ENCODE measurements around the gene C19orf85. TPM values are rescaled to one million over a fixed set of nuclear protein-coding genes. Genes with fewer than 3 reads are reported as not detected.

C19orf85 gene
- total RNA-seq, 1 experiment from 2014 or later, result not detected

- ChIA-PET CTCF (no interaction called here), POLR2A (no interaction called here)
- no peaks in the 10 kb centered on the region for H3K27me3 ChIP-seq (replicated peaks; ENCODE audit: control insufficient read depth, insufficient read depth, low read length)
- H3K9me3 Mint-ChIP-seq (ENCODE audit: unreplicated experiment), result no peaks in the 10 kb centered on the region
- no peaks in the 10 kb centered on the region for H3K36me3 Mint-ChIP-seq (ENCODE audit: insufficient read depth, unreplicated experiment)
- no peaks in the 10 kb centered on the region for H3K9me3 ChIP-seq
- no peak overlapping the region for H3K4me3 Mint-ChIP-seq (ENCODE audit: unreplicated experiment)
- H3K36me3 ChIP-seq (ENCODE audit: control insufficient read depth, insufficient read depth, low read length), result no peaks in the 10 kb centered on the region
- intact Hi-C loops (cut with micrococcal nuclease; ENCODE audit: unreplicated experiment), result no loop called here
- BruUV-seq (replicated peaks), result no TSS peak
- no peak overlapping the region for H3K4me3 ChIP-seq (ENCODE audit: low read depth, low read length)
- H3K4me1 Mint-ChIP-seq (ENCODE audit: low read depth, unreplicated experiment), result no peaks in the 10 kb centered on the region
- no peak for TF ChIP-seq CTCF (IDR thresholded peaks at IDR 0.05; ENCODE audit: insufficient read depth in 1 of 2, low read depth in 1 of 2, low read length in 1 of 2, severe bottlenecking in 1 of 2, unreplicated experiment in 1 of 2)
- no peaks in the 10 kb centered on the region for H3K4me1 ChIP-seq
- no peak overlapping the region for H3K27ac Mint-ChIP-seq (ENCODE audit: unreplicated experiment)
- no peak for DNase-seq
- peaks cover 4% of the 10 kb centered on the region for H3K27me3 Mint-ChIP-seq (ENCODE audit: insufficient read depth, unreplicated experiment)
These were observed 32.2 kb downstream of the C19orf85 start for GRCh38 chr19:55432241-55432959.

GRCh38 chr19:55431183-55431582 lies 33.4 kb downstream of the C19orf85 start:
- CTCF ChIA-PET, result no interaction called here

DNA sequence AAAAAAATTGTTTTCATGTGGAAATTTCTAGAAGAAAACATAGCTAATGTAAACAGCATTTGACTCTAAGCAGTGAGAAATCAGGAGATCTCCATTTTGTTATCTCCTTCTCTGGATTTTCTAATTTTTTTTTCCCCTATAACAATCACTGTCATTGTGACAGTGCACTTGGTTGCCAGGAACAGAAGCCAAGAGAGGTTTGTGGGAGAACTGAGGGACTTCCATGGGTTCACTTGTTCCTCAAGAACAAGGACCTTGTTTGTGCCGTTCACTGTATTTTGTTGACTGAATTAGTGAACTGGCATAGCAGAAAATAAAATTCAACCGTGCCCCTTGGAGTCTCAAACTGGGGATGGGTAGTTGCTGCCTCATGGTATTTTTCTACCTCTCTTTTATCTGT lies 38.5 kb downstream of the C19orf85 start:
- Mint-ChIP-seq H3K9me3 (ENCODE audit: unreplicated experiment) (no peaks in the 10 kb centered on the region), H3K36me3 (ENCODE audit: insufficient read depth, unreplicated experiment) (no peaks in the 10 kb centered on the region), H3K27me3 (ENCODE audit: insufficient read depth, unreplicated experiment) (peaks cover 8% of the 10 kb centered on the region), H3K4me3 (ENCODE audit: unreplicated experiment) (no peak overlapping the region), H3K27ac (ENCODE audit: unreplicated experiment) (no peak overlapping the region), H3K4me1 (ENCODE audit: low read depth, unreplicated experiment) (no peaks in the 10 kb centered on the region)
- ChIA-PET CTCF (interaction anchor here (0.5 kb wide), 1 partner anchor 9 kb away, joined by 4 read pairs; no protein-coding TSS in a partner anchor), POLR2A (no interaction called here)
- no peak for TF ChIP-seq CTCF (IDR thresholded peaks at IDR 0.05; ENCODE audit: insufficient read depth in 1 of 2, low read depth in 1 of 2, low read length in 1 of 2, severe bottlenecking in 1 of 2, unreplicated experiment in 1 of 2)
- no peak for DNase-seq
- no peaks in the 10 kb centered on the region for H3K27me3 ChIP-seq (replicated peaks; ENCODE audit: control insufficient read depth, insufficient read depth, low read length)
- intact Hi-C loops (cut with micrococcal nuclease; ENCODE audit: unreplicated experiment), result no loop called here
- no peak overlapping the region for H3K4me3 ChIP-seq (ENCODE audit: low read depth, low read length)
- no peaks in the 10 kb centered on the region for H3K36me3 ChIP-seq (ENCODE audit: control insufficient read depth, insufficient read depth, low read length)
- no peaks in the 10 kb centered on the region for H3K9me3 ChIP-seq
- no TSS peak for BruUV-seq (replicated peaks)
- no peaks in the 10 kb centered on the region for H3K4me1 ChIP-seq

More at GRCh38 chr19:55431183-55431582, 33.4 kb downstream of the C19orf85 start:
- Mint-ChIP-seq H3K27ac (ENCODE audit: unreplicated experiment) (no peak overlapping the region), H3K4me3 (ENCODE audit: unreplicated experiment) (no peak overlapping the region), H3K36me3 (ENCODE audit: insufficient read depth, unreplicated experiment) (no peaks in the 10 kb centered on the region), H3K27me3 (ENCODE audit: insufficient read depth, unreplicated experiment) (peaks cover 3% of the 10 kb centered on the region), H3K9me3 (ENCODE audit: unreplicated experiment) (no peaks in the 10 kb centered on the region), H3K4me1 (ENCODE audit: low read depth, unreplicated experiment) (no peaks in the 10 kb centered on the region)
- H3K36me3 ChIP-seq (ENCODE audit: control insufficient read depth, insufficient read depth, low read length), result no peaks in the 10 kb centered on the region
- intact Hi-C loops (cut with micrococcal nuclease; ENCODE audit: unreplicated experiment), result no loop called here
- TF ChIP-seq CTCF (IDR thresholded peaks at IDR 0.05; ENCODE audit: insufficient read depth in 1 of 2, low read depth in 1 of 2, low read length in 1 of 2, severe bottlenecking in 1 of 2, unreplicated experiment in 1 of 2), result no peak
- no peak for DNase-seq
- no peak overlapping the region for H3K4me3 ChIP-seq (ENCODE audit: low read depth, low read length)
- no peaks in the 10 kb centered on the region for H3K27me3 ChIP-seq (replicated peaks; ENCODE audit: control insufficient read depth, insufficient read depth, low read length)
- no peaks in the 10 kb centered on the region for H3K4me1 ChIP-seq
- no peaks in the 10 kb centered on the region for H3K9me3 ChIP-seq
- POLR2A ChIA-PET, result no interaction called here
- no TSS peak for BruUV-seq (replicated peaks)
